ENCODE data around the gene HAUS5. TPM values are rescaled to one million over a fixed set of nuclear protein-coding genes. Genes with fewer than 3 reads are reported as not detected.
"Not testable (repeated sequence)": the region's sequence is repeated elsewhere in the genome, so short reads cannot be mapped to it uniquely, and the experiment has no call there.

HAUS5 gene
- total RNA-seq, 2 donors from 2014 or later, result 5.0 to 17.0 TPM

DNA sequence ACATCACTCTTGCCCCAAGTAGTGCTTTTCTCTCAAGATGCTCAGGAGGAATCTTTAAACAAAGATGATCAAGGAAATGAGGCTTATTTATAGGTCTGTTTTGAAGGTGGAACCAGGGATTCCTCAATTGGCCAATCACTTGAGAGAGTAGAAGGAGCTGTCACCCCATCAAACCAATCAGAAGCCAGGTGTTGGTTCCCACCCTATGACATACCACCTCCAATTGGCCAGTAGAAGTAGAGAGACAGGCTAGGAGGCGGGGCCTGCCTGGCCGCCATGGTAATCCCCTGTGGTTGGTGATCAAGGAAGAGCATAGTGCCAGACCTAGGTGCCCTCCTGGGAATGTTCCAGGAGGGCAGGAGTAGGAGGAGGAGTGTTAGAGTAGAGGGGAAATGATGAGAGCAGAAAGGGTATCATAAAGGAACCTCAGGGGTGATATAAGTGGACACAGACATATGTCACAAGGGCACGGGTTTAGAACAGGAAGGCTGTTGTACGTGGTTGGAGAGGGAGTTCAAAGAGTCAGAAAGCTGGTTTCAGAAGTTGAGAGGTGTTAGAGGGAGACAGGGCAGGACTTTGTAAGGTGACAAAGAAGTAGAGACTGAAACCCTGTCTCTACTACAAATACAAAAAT, 16.1 kb upstream of the HAUS5 start:
- Histone ChIP-seq H3K27me3 (no peaks in the 10 kb centered on the region), H3K9ac (ENCODE audit: low read depth in 2 of 2, low read length in 2 of 2) (no peak overlapping the region), H3K9me3 (no peaks in the 10 kb centered on the region), H3K36me3 (no peaks in the 10 kb centered on the region), H3K27ac (no peak overlapping the region), H3K4me1 (no peaks in the 10 kb centered on the region), H3K4me3 (no peak overlapping the region)
- intact Hi-C loops (cut with DNase I), result no loop called here
- TF ChIP-seq, protein P1, sequence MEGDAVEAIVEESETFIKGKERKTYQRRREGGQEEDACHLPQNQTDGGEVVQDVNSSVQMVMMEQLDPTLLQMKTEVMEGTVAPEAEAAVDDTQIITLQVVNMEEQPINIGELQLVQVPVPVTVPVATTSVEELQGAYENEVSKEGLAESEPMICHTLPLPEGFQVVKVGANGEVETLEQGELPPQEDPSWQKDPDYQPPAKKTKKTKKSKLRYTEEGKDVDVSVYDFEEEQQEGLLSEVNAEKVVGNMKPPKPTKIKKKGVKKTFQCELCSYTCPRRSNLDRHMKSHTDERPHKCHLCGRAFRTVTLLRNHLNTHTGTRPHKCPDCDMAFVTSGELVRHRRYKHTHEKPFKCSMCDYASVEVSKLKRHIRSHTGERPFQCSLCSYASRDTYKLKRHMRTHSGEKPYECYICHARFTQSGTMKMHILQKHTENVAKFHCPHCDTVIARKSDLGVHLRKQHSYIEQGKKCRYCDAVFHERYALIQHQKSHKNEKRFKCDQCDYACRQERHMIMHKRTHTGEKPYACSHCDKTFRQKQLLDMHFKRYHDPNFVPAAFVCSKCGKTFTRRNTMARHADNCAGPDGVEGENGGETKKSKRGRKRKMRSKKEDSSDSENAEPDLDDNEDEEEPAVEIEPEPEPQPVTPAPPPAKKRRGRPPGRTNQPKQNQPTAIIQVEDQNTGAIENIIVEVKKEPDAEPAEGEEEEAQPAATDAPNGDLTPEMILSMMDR (IDR thresholded peaks at IDR 0.05), result no peak
- no peak for DNase-seq

DNA sequence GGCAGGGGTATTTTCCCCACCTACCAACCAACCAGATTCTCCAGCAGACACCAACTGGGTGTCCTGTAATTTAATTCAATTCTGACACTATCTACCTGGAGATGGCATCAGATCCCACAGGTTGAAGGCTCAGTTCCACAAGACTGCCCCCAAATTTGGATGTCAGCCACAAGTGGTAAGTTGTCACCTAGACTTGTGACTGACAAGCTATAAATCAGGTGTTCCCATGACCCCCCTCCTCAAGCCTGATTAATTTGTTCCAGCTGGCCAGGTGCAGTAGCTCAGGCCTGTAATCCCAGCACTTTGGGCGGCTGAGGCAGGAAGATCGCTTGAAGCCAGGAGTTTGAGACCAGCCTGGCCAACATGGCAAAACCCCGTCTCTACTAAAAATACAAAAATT, 10.6 kb upstream of the HAUS5 start:
- H3K27ac ChIP-seq, result no peak overlapping the region
- TF ChIP-seq, protein P1 (IDR thresholded peaks at IDR 0.05), result no peak
- H3K9me3 ChIP-seq, result no peaks in the 10 kb centered on the region

DNA sequence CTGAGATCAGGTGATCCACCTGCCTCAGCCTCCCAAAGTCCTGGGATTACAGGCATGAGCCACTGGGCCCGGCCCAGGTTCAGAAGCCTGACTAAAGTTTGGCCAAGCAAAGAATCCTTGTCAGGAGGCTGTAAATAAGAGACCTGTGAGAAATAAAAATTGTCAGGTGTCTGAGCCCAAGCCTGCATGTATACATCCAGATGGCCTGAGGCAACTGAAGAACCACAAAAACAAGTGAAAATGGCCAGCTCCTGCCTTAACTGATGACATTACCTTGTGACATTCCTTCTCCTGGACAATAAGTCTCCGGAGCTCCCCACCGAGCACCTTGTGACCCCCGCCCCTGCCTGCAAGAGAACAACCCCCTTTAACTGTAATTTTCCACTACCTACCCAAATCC, 8.1 kb upstream of the HAUS5 start:
- DNase-seq, result not testable (repeated sequence)

More for the DNA sequence above, 10.6 kb upstream of the HAUS5 start:
- Histone ChIP-seq H3K9ac (ENCODE audit: low read depth in 2 of 2, low read length in 2 of 2) (no peak overlapping the region), H3K27me3 (no peaks in the 10 kb centered on the region), H3K4me3 (no peak overlapping the region), H3K4me1 (no peaks in the 10 kb centered on the region), H3K36me3 (no peaks in the 10 kb centered on the region)
- DNase-seq, result no peak
- intact Hi-C loops (cut with DNase I), result no loop called here

DNA sequence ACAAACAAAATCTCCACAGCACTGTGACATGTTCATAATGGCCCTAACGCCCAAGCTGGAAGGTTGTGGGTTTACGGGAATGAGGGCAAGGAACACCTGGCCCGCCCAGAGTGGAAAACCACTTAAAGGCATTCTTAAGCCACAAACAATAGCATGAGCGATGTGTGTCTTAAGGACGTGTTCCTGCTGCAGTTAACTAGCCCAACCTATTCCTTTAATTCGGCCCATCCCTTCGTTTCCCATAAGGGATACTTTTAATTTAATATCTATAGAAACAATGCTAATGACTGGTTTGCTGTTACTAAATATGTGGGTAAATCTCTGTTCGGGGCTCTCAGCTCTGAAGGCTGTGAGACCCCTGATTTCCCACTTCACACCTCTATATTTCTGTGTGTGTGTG, 5.4 kb upstream of the HAUS5 start:
- H3K27ac ChIP-seq; H3K27me3 ChIP-seq; DNase-seq; H3K9me3 ChIP-seq; H3K9ac ChIP-seq (ENCODE audit: low read depth in 2 of 2, low read length in 2 of 2); H3K4me1 ChIP-seq; H3K4me3 ChIP-seq; intact Hi-C loops (cut with DNase I); H3K36me3 ChIP-seq: not testable (repeated sequence)

More for the DNA sequence above, 8.1 kb upstream of the HAUS5 start:
- H3K9ac ChIP-seq (ENCODE audit: low read depth in 2 of 2, low read length in 2 of 2); intact Hi-C loops (cut with DNase I); H3K27me3 ChIP-seq; H3K27ac ChIP-seq; H3K4me1 ChIP-seq; H3K4me3 ChIP-seq; H3K36me3 ChIP-seq; H3K9me3 ChIP-seq: not testable (repeated sequence)

DNA sequence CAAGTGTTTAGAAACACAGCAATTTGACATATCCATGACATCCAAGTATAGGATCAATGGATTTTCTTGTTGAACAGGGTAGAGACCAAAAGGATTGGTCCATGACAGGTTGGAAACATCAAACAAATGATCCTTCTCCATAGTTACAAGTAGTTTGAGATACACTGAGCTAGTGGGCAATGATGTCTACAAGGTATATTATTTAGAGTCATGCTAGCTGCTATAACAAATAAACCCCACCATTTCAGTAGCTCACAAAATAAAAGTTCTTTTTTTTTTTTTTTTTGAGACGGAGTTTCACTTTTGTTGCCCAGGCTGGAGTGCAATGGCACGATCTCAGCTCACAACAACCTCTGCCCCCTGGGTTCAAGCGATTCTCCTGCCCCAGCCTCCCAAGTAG, 4.9 kb upstream of the HAUS5 start:
- intact Hi-C loops (cut with DNase I), result no loop called here
- no peak overlapping the region for H3K9ac ChIP-seq (ENCODE audit: low read depth in 2 of 2, low read length in 2 of 2)
- H3K9me3 ChIP-seq, result no peaks in the 10 kb centered on the region
- no peak overlapping the region for H3K4me3 ChIP-seq
- H3K36me3 ChIP-seq, result no peaks in the 10 kb centered on the region
- TF ChIP-seq, protein P1 (IDR thresholded peaks at IDR 0.05), result no peak
- H3K27ac ChIP-seq, result no peak overlapping the region
- no peaks in the 10 kb centered on the region for H3K27me3 ChIP-seq
- DNase-seq, result no peak
- H3K4me1 ChIP-seq, result no peaks in the 10 kb centered on the region

DNA sequence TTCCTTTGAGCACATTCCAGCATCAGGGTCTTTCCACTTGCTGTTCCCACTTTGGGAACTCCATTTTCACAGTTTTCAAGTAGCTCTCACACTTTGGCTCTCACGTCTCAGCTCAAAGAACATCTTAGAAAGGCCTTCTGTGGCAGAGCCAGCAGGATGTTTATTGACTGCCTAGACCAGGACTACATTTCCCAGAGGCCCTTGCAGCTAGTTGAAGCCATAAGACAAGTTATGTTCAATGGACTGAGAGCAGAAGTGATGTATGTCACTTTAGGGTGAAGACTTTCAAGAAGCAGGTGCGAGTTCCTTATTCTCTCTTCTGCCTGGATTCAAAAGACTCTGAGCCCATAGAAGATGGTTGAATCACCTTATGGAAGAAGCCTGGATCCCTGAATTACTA, 4.3 kb upstream of the HAUS5 start:
- no peak overlapping the region for H3K4me3 ChIP-seq

More for the DNA sequence above, 4.3 kb upstream of the HAUS5 start:
- intact Hi-C loops (cut with DNase I), result no loop called here
- H3K4me1 ChIP-seq, result peaks cover 3% of the 10 kb centered on the region
- H3K27me3 ChIP-seq, result no peaks in the 10 kb centered on the region
- H3K9me3 ChIP-seq, result no peaks in the 10 kb centered on the region
- no peak overlapping the region for H3K27ac ChIP-seq
- H3K9ac ChIP-seq (ENCODE audit: low read depth in 2 of 2, low read length in 2 of 2), result no peak overlapping the region
- TF ChIP-seq, protein P1 (IDR thresholded peaks at IDR 0.05), result no peak
- DNase-seq, result no peak
- no peaks in the 10 kb centered on the region for H3K36me3 ChIP-seq
